ENCODE measurements around the gene TTC23. TPM values are rescaled to one million over a fixed set of nuclear protein-coding genes. Genes with fewer than 3 reads are reported as not detected.

Gene TTC23
- total and polyA plus RNA-seq, 8 donors: 3.8 to 75.3 (median 14.8) TPM

GRCh38 chr15:99180086-99180963 is 69.1 kb downstream of the TTC23 start:
- Histone ChIP-seq H3K27ac (peak overlapping the region in 3 of 5 donors; percentile 57 to 77 (median 62)), H3K4me1 (peaks cover 0 to 58% (median 15%) of the 10 kb centered on the region in 4 donors), H3K36me3 (peaks cover 0 to 19% (median 11%) of the 10 kb centered on the region in 4 donors), H3K4me3 (no peak overlapping the region), H3K9me3 (no peaks in the 10 kb centered on the region), H3K27me3 (no peaks in the 10 kb centered on the region)
- TF ChIP-seq POLR2A (IDR thresholded peaks at IDR 0.05) (no peak), POLR2AphosphoS5 (IDR thresholded peaks at IDR 0.05) (no peak), EP300 (IDR thresholded peaks at IDR 0.05) (no peak)
- TF ChIP-seq, protein P1, sequence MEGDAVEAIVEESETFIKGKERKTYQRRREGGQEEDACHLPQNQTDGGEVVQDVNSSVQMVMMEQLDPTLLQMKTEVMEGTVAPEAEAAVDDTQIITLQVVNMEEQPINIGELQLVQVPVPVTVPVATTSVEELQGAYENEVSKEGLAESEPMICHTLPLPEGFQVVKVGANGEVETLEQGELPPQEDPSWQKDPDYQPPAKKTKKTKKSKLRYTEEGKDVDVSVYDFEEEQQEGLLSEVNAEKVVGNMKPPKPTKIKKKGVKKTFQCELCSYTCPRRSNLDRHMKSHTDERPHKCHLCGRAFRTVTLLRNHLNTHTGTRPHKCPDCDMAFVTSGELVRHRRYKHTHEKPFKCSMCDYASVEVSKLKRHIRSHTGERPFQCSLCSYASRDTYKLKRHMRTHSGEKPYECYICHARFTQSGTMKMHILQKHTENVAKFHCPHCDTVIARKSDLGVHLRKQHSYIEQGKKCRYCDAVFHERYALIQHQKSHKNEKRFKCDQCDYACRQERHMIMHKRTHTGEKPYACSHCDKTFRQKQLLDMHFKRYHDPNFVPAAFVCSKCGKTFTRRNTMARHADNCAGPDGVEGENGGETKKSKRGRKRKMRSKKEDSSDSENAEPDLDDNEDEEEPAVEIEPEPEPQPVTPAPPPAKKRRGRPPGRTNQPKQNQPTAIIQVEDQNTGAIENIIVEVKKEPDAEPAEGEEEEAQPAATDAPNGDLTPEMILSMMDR (IDR thresholded peaks at IDR 0.05): no peak
- intact Hi-C loops (cut with DNase I; ENCODE audit: low total_unique reads): no loop called here
- no peak for DNase-seq
- 69 to 88% (median 76%) methylated on average over 3 of the region's 3 CpGs for WGBS, 5 donors

DNA sequence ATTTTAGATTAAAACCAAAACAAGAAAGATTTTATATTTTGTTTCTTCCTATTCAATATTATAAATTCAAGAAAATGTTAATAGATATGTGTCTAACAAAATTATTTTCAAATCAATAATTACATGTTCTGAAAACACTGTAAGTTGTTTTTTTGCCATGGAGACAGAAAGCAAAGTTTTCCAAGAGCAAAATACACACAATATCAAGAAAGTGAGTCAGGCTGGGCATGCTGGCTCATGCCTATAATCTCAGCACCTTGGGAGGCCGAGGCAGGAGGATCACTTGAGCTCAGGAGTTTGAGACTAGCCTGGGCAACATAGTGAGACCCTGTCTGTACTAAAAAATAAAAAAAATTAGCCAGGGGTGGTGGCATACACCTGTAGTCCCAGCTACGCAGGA is 71.7 kb downstream of the TTC23 start:
- peaks cover 0 to 66% (median 20%) of the 10 kb centered on the region in 4 donors for H3K4me1 ChIP-seq
- H3K27me3 ChIP-seq: no peaks in the 10 kb centered on the region
- no peak overlapping the region for H3K4me3 ChIP-seq
- no peaks in the 10 kb centered on the region for H3K9me3 ChIP-seq
- peaks cover 0 to 30% (median 24%) of the 10 kb centered on the region in 4 donors for H3K36me3 ChIP-seq
- TF ChIP-seq EP300 (IDR thresholded peaks at IDR 0.05): no peak
- TF ChIP-seq POLR2AphosphoS5 (IDR thresholded peaks at IDR 0.05): no peak
- no peak for TF ChIP-seq POLR2A (IDR thresholded peaks at IDR 0.05)
- TF ChIP-seq, protein P1 (IDR thresholded peaks at IDR 0.05): no peak
- 82 to 96% (median 90%) methylated on average over 2 of the region's 2 CpGs for WGBS, 5 donors
- no peak for DNase-seq
- intact Hi-C loops (cut with DNase I; ENCODE audit: low total_unique reads): no loop called here
- H3K27ac ChIP-seq: peak overlapping the region in 2 of 5 donors; percentile 81 to 91

GRCh38 chr15:99176757-99177156 is 72.6 kb downstream of the TTC23 start:
- peaks cover 0 to 40% (median 32%) of the 10 kb centered on the region in 4 donors for H3K36me3 ChIP-seq
- H3K9me3 ChIP-seq: no peaks in the 10 kb centered on the region
- peak overlapping the region in 3 of 5 donors; percentile 81 to 91 (median 86) for H3K27ac ChIP-seq
- no peak overlapping the region for H3K4me3 ChIP-seq
- intact Hi-C loops (cut with DNase I; ENCODE audit: low total_unique reads): no loop called here
- WGBS, 5 donors: 90 to 98% (median 96%) methylated on average over 2 of the region's 2 CpGs
- peaks cover 0 to 59% (median 20%) of the 10 kb centered on the region in 4 donors for H3K4me1 ChIP-seq
- DNase-seq: no peak
- TF ChIP-seq POLR2A (IDR thresholded peaks at IDR 0.05) (no peak), EP300 (IDR thresholded peaks at IDR 0.05) (no peak), POLR2AphosphoS5 (IDR thresholded peaks at IDR 0.05) (no peak)
- TF ChIP-seq, protein P1 (IDR thresholded peaks at IDR 0.05): no peak
- H3K27me3 ChIP-seq: no peaks in the 10 kb centered on the region

- intact Hi-C loops (cut with DNase I; ENCODE audit: low total_unique reads): no loop called here
- WGBS, 5 donors: 63 to 77% (median 74%) methylated on average over 15 of the region's 15 CpGs
- Histone ChIP-seq H3K27ac (peak overlapping the region in 4 of 5 donors; percentile 68 to 91 (median 84)), H3K27me3 (no peaks in the 10 kb centered on the region), H3K4me3 (no peak overlapping the region), H3K4me1 (peaks cover 0 to 44% (median 17%) of the 10 kb centered on the region in 4 donors), H3K9me3 (no peaks in the 10 kb centered on the region), H3K36me3 (peaks cover 0 to 53% (median 43%) of the 10 kb centered on the region in 4 donors)
- TF ChIP-seq POLR2A (IDR thresholded peaks at IDR 0.05) (no peak), POLR2AphosphoS5 (IDR thresholded peaks at IDR 0.05) (peak; percentile 18 to 82 (median 36)), EP300 (IDR thresholded peaks at IDR 0.05) (peak; percentile 75)
- no peak for DNase-seq
Measured at GRCh38 chr15:99174567-99175395, 74.6 kb downstream of the TTC23 start.
